ENCODE results near the gene TXN.
"Not testable (repeated sequence)": the region's sequence is repeated elsewhere in the genome, so short reads cannot be mapped to it uniquely, and the experiment has no call there.

TXN gene

GRCh38 chr9:110213413-110214044 lies 42.8 kb downstream of the TXN start:
- no peak for DNase-seq (ENCODE audit: low read depth)
- H3K4me3 ChIP-seq (ENCODE audit: low read length): no peak overlapping the region
- TF ChIP-seq CTCF (conservative IDR thresholded peaks at IDR 0.05; ENCODE audit: low read depth, low read length): no peak

GRCh38 chr9:110208031-110208430 lies 48.3 kb downstream of the TXN start, which contains the start of gene C9orf152:
Gene C9orf152 (minus strand): TSS chr9:110208159. CDS start chr9:110207579, 580 bp downstream.
- H3K4me3 ChIP-seq (ENCODE audit: low read length): no peak within 1 kb of the TSS
- TF ChIP-seq CTCF (conservative IDR thresholded peaks at IDR 0.05; ENCODE audit: low read depth, low read length): no peak
- no peak for DNase-seq (ENCODE audit: low read depth)

- H3K4me3 ChIP-seq (ENCODE audit: low read length): no peak overlapping the region
- no peak for TF ChIP-seq CTCF (conservative IDR thresholded peaks at IDR 0.05; ENCODE audit: low read depth, low read length)
- DNase-seq (ENCODE audit: low read depth): no peak
Measured at GRCh38 chr9:110207071-110207641, 49.2 kb downstream of the TXN start.

- H3K4me3 ChIP-seq (ENCODE audit: low read length): no peak overlapping the region
- DNase-seq (ENCODE audit: low read depth): no peak
- no peak for TF ChIP-seq CTCF (conservative IDR thresholded peaks at IDR 0.05; ENCODE audit: low read depth, low read length)
Measured at GRCh38 chr9:110206389-110206788, 49.9 kb downstream of the TXN start.

GRCh38 chr9:110205612-110206011 lies 50.7 kb downstream of the TXN start:
- not testable (repeated sequence) for H3K4me3 ChIP-seq (ENCODE audit: low read length); DNase-seq (ENCODE audit: low read depth)

- no peak overlapping the region for H3K4me3 ChIP-seq (ENCODE audit: low read length)
- no peak for DNase-seq (ENCODE audit: low read depth)
- TF ChIP-seq CTCF (conservative IDR thresholded peaks at IDR 0.05; ENCODE audit: low read depth, low read length): no peak
Measured at GRCh38 chr9:110202232-110202631, 54.1 kb downstream of the TXN start.

- TF ChIP-seq CTCF (conservative IDR thresholded peaks at IDR 0.05; ENCODE audit: low read depth, low read length): no peak
- DNase-seq (ENCODE audit: low read depth): no peak
- no peak overlapping the region for H3K4me3 ChIP-seq (ENCODE audit: low read length)
Measured at GRCh38 chr9:110199643-110200042, 56.7 kb downstream of the TXN start.
